ENCODE measurements around the gene PRDM15.
"Not testable (repeated sequence)": the region's sequence is repeated elsewhere in the genome, so short reads cannot be mapped to it uniquely, and the experiment has no call there.

PRDM15 gene

GRCh38 chr21:41785262-41785661 lies 93.9 kb downstream of the PRDM15 start:
- not testable (repeated sequence) for DNase-seq (ENCODE audit: extremely low read depth in 1 of 2, low read depth in 1 of 2)

- DNase-seq (ENCODE audit: extremely low read depth in 1 of 2, low read depth in 1 of 2) = no peak
Measured at GRCh38 chr21:41784456-41785102, 94.6 kb downstream of the PRDM15 start.

- no peak for DNase-seq (ENCODE audit: extremely low read depth in 1 of 2, low read depth in 1 of 2)
Measured at GRCh38 chr21:41783476-41784180, 95.5 kb downstream of the PRDM15 start.

- DNase-seq (ENCODE audit: extremely low read depth in 1 of 2, low read depth in 1 of 2) = no peak
Measured at GRCh38 chr21:41781050-41781410, 98.1 kb downstream of the PRDM15 start.

- DNase-seq (ENCODE audit: extremely low read depth in 1 of 2, low read depth in 1 of 2) = no peak
Measured at GRCh38 chr21:41780337-41781049, 98.7 kb downstream of the PRDM15 start.

GRCh38 chr21:41779659-41780058 lies 99.5 kb downstream of the PRDM15 start:
- DNase-seq (ENCODE audit: extremely low read depth in 1 of 2, low read depth in 1 of 2) = no peak

- DNase-seq (ENCODE audit: extremely low read depth in 1 of 2, low read depth in 1 of 2) = no peak
Measured at GRCh38 chr21:41778930-41779600, 100.1 kb downstream of the PRDM15 start.

GRCh38 chr21:41777951-41778815 lies 101.0 kb downstream of the PRDM15 start:
- no peak for DNase-seq (ENCODE audit: extremely low read depth in 1 of 2, low read depth in 1 of 2)

GRCh38 chr21:41776778-41777177 lies 102.4 kb downstream of the PRDM15 start:
- DNase-seq (ENCODE audit: extremely low read depth in 1 of 2, low read depth in 1 of 2) = no peak

GRCh38 chr21:41775149-41775472 lies 104.0 kb downstream of the PRDM15 start:
- no peak for DNase-seq (ENCODE audit: extremely low read depth in 1 of 2, low read depth in 1 of 2)

GRCh38 chr21:41774467-41775148 lies 104.5 kb downstream of the PRDM15 start:
- no peak for DNase-seq (ENCODE audit: extremely low read depth in 1 of 2, low read depth in 1 of 2)

- no peak for DNase-seq (ENCODE audit: extremely low read depth in 1 of 2, low read depth in 1 of 2)
Measured at GRCh38 chr21:41772351-41773080, 106.6 kb downstream of the PRDM15 start.

GRCh38 chr21:41771625-41771945 lies 107.6 kb downstream of the PRDM15 start:
- DNase-seq (ENCODE audit: extremely low read depth in 1 of 2, low read depth in 1 of 2) = no peak

- DNase-seq (ENCODE audit: extremely low read depth in 1 of 2, low read depth in 1 of 2) = no peak
Measured at GRCh38 chr21:41770901-41771624, 108.1 kb downstream of the PRDM15 start.

GRCh38 chr21:41769933-41770332 lies 109.2 kb downstream of the PRDM15 start:
- no peak for DNase-seq (ENCODE audit: extremely low read depth in 1 of 2, low read depth in 1 of 2)

- no peak for DNase-seq (ENCODE audit: extremely low read depth in 1 of 2, low read depth in 1 of 2)
Measured at GRCh38 chr21:41769521-41769920, 109.6 kb downstream of the PRDM15 start.

GRCh38 chr21:41769111-41769510 lies 110.0 kb downstream of the PRDM15 start:
- DNase-seq (ENCODE audit: extremely low read depth in 1 of 2, low read depth in 1 of 2) = no peak

GRCh38 chr21:41768437-41769042 lies 110.6 kb downstream of the PRDM15 start:
- DNase-seq (ENCODE audit: extremely low read depth in 1 of 2, low read depth in 1 of 2) = no peak
